HCT116 (cell line): ENCODE results near the gene DNMT3A. TPM values are rescaled to one million over a fixed set of nuclear protein-coding genes. Genes with fewer than 3 reads are reported as not detected.

Source experiments
- ATAC-seq: fragments of 200-7000 bp; cut with Tn5 transposase; 2 replicates; pipeline ENCODE4 v1.9.1; 2020; ENCODE audit warnings: mild to moderate bottlenecking, moderate library complexity
- BruUV-seq: library from RNA; stranded (reverse); fragments of 400-500 nt; replicated peaks from 2 replicates; lab custom pipeline; 2021; lab: Mats Ljungman, UMichigan
- CTCF ChIA-PET: fragments of 300-600 bp; sonication (Branson Sonifier 250); formaldehyde crosslinking; loops from one replicate; lab custom pipeline; 2021; ENCODE audit warnings: antibody characterized with exemption; lab: Charles Lee
- POLR2A ChIA-PET: fragments of 300-600, 350-600 bp; sonication (Branson Sonifier 250); formaldehyde crosslinking; loops from one replicate; lab custom pipeline; 2021; ENCODE audit warnings: antibody characterized with exemption; lab: Charles Lee
- RAD21 ChIA-PET, 2 experiments: fragments of 300-600 bp; sonication (Branson Sonifier 250); formaldehyde crosslinking; loops; one replicate each; lab custom pipeline; 2023; ENCODE audit warnings: low total read pairs in 2 of 2; ENCODE audit not compliant: uncharacterized antibody in 2 of 2, unreplicated experiment in 2 of 2, low non-redundant PET in 1 of 2; lab: Charles Lee
- DNase-seq: peaks from one replicate; pipeline ENCODE4 v3.0.0-alpha.2; 2010; ENCODE audit warnings: low read depth, low spot score
- H2AFZ ChIP-seq: fragments of 200-600 bp; shearing (Covaris generic), sonication (generic); 2 replicates; pipeline ENCODE4 v1.6.1; 2017; ENCODE audit warnings: low read depth, mixed run types, mixed read lengths, antibody characterized with exemption, low read length; ENCODE audit not compliant: poor library complexity, severe bottlenecking
- H3K27ac ChIP-seq: 2 replicates; pipeline ENCODE4 v1.5.1; 2012; ENCODE audit warnings: low read depth, low read length
- H3K27me3 ChIP-seq: fragments of 200-600 bp; sonication (generic); 2 replicates; pipeline ENCODE4 v1.6.1; 2016; ENCODE audit warnings: mixed run types, low read length, mixed read lengths; ENCODE audit not compliant: insufficient read depth
- H3K36me3 ChIP-seq, 2 experiments: fragments of 200-500 bp in 1 of 2; fragments of 200-600 bp in 1 of 2; sonication (Bioruptor generic) in 1 of 2; sonication (generic) in 1 of 2; 2 replicates each; pipeline versions ENCODE4 v1.5.1 to v1.6.1; 2014 to 2016; ENCODE audit warnings: low read length in 2 of 2, inconsistent platforms in 1 of 2, mixed read lengths in 1 of 2, mixed run types in 1 of 2; ENCODE audit not compliant: insufficient read depth in 2 of 2, control insufficient read depth in 1 of 2
- H3K4me1 ChIP-seq, 2 experiments: fragments of 200-600 bp in 1 of 2; sonication (generic) in 1 of 2; 2 replicates each; pipeline versions ENCODE4 v1.5.1 to v1.6.1; 2012 to 2017; ENCODE audit warnings: low read length in 2 of 2, inconsistent platforms in 1 of 2, mild to moderate bottlenecking in 1 of 2, mixed read lengths in 1 of 2, mixed run types in 1 of 2, moderate library complexity in 1 of 2; ENCODE audit not compliant: insufficient read depth in 2 of 2, control insufficient read depth in 1 of 2
- H3K4me2 ChIP-seq: fragments of 200-600 bp; sonication (generic); 2 replicates; pipeline ENCODE4 v1.6.1; 2017; ENCODE audit warnings: mixed run types, low read length, mixed read lengths
- H3K4me3 ChIP-seq, 2 experiments: fragments of 200-600 bp in 1 of 2; sonication (generic) in 1 of 2; replicated peaks in 1 of 2; 2 replicates each; pipeline ENCODE4 v1.5.1; 2011 to 2016; ENCODE audit warnings: low read length in 2 of 2, control low read depth in 1 of 2, low read depth in 1 of 2, mild to moderate bottlenecking in 1 of 2, mixed read lengths in 1 of 2, mixed run types in 1 of 2
- H3K79me2 ChIP-seq: fragments of 200-600 bp; sonication (generic); 2 replicates; pipeline ENCODE4 v1.6.1; 2017; ENCODE audit warnings: mild to moderate bottlenecking, mixed run types, low read length, moderate library complexity, mixed read lengths; ENCODE audit not compliant: insufficient read depth
- H3K9ac ChIP-seq: fragments of 200-600 bp; sonication (generic); 2 replicates; pipeline ENCODE4 v1.6.1; 2016; ENCODE audit warnings: low read length, mixed read lengths
- H3K9me2 ChIP-seq: fragments of 200-600 bp; sonication (generic), shearing (Covaris generic); 2 replicates; pipeline ENCODE4 v1.6.1; 2017; ENCODE audit warnings: mixed run types, mild to moderate bottlenecking, moderate library complexity; ENCODE audit not compliant: insufficient read depth
- H3K9me3 ChIP-seq, 2 experiments: fragments of 200-500 bp in 1 of 2; fragments of 200-600 bp in 1 of 2; sonication (Bioruptor generic) in 1 of 2; sonication (generic) in 1 of 2; 2 replicates each; pipeline ENCODE4 v1.6.1; 2014 to 2017; ENCODE audit warnings: low read length in 2 of 2, mixed read lengths in 2 of 2, inconsistent platforms in 1 of 2, low read depth in 1 of 2, mild to moderate bottlenecking in 1 of 2, mixed run types in 1 of 2, moderate library complexity in 1 of 2; ENCODE audit not compliant: control insufficient read depth in 1 of 2, insufficient read depth in 1 of 2
- H4K20me1 ChIP-seq: fragments of 200-600 bp; sonication (generic), shearing (Covaris generic); 2 replicates; pipeline ENCODE4 v1.6.1; 2017; ENCODE audit warnings: mixed run types, mild to moderate bottlenecking, moderate library complexity; ENCODE audit not compliant: insufficient read depth
- ATF3 ChIP-seq: IDR thresholded peaks from 2 replicates; pipeline ENCODE4 v1.6.1; 2012
- CBX3 ChIP-seq: IDR thresholded peaks from 2 replicates; pipeline ENCODE4 v1.6.1; 2012; ENCODE audit warnings: low read depth
- CEBPB ChIP-seq: IDR thresholded peaks from 2 replicates; pipeline ENCODE4 v1.6.1; 2012; ENCODE audit warnings: low read depth
- CTCF ChIP-seq, 3 experiments: fragments of 200-600 bp in 1 of 3; sonication (generic) in 1 of 3; IDR thresholded peaks in 2 of 3; conservative IDR thresholded peaks in 1 of 3; 2 replicates each; pipeline ENCODE4 v1.5.1; 2012 to 2017; ENCODE audit warnings: low read depth in 2 of 3, low read length in 2 of 3, antibody characterized with exemption in 1 of 3, borderline replicate concordance in 1 of 3, control low read depth in 1 of 3, mild to moderate bottlenecking in 1 of 3, mixed read lengths in 1 of 3, mixed run types in 1 of 3, moderate library complexity in 1 of 3; ENCODE audit not compliant: insufficient read depth in 1 of 3
- ELF1 ChIP-seq: IDR thresholded peaks from 2 replicates; pipeline ENCODE4 v1.6.1; 2012; ENCODE audit warnings: low read depth, borderline replicate concordance
- EZH2 ChIP-seq: fragments of 200-600 bp; sonication (generic); IDR thresholded peaks from 2 replicates; pipeline ENCODE4 v1.6.1; 2017; ENCODE audit warnings: antibody characterized with exemption, mixed run types
- EZH2phosphoT487 ChIP-seq: fragments of 200-600 bp; IDR thresholded peaks from 2 replicates; pipeline ENCODE4 v1.6.1; 2018; ENCODE audit warnings: antibody characterized with exemption, borderline replicate concordance
- JUND ChIP-seq: IDR thresholded peaks from 2 replicates; pipeline ENCODE4 v1.6.1; 2012
- POLR2AphosphoS5 ChIP-seq: IDR thresholded peaks from 2 replicates; pipeline ENCODE4 v1.6.1; 2011; ENCODE audit warnings: mild to moderate bottlenecking, low read depth, low read length, moderate library complexity
- RAD21 ChIP-seq: IDR thresholded peaks from 2 replicates; pipeline ENCODE4 v1.6.1; 2012; ENCODE audit warnings: low read depth, mild to moderate bottlenecking
- SIN3A ChIP-seq: IDR thresholded peaks from 2 replicates; pipeline ENCODE4 v1.6.1; 2012; ENCODE audit warnings: low read depth
- SP1 ChIP-seq: IDR thresholded peaks from 2 replicates; pipeline ENCODE4 v1.6.1; 2012; ENCODE audit warnings: low read depth
- SRF ChIP-seq: IDR thresholded peaks from 2 replicates; pipeline ENCODE4 v1.6.1; 2012; ENCODE audit warnings: low read depth
- TCF7L2 ChIP-seq: IDR thresholded peaks from 2 replicates; pipeline ENCODE4 v1.7.0; 2011; ENCODE audit warnings: borderline replicate concordance, inconsistent platforms; ENCODE audit not compliant: insufficient read depth, insufficient read length; ENCODE audit errors: extremely low read depth
- YY1 ChIP-seq: IDR thresholded peaks from 2 replicates; pipeline ENCODE4 v1.6.1; 2011; ENCODE audit warnings: low read length, low read depth, moderate library complexity, mild to moderate bottlenecking; ENCODE audit not compliant: insufficient replicate concordance; ENCODE audit errors: extremely low read depth
- ZFX ChIP-seq: fragments of 450-650 bp; IDR thresholded peaks from 2 replicates; pipeline ENCODE4 v1.6.1; 2017
- ZNF274 ChIP-seq: fragments of 200-500 bp; sonication (Bioruptor generic); IDR thresholded peaks from 2 replicates; pipeline ENCODE4 v1.6.1; 2014; ENCODE audit warnings: mild to moderate bottlenecking, low read depth, low read length, inconsistent platforms
- intact Hi-C: fragments of 100-400 bp; cut with micrococcal nuclease; formaldehyde crosslinking; loops from 2 replicates; pipeline ENCODE4 v1.10.0; 2022
- total RNA-seq: library from RNA; stranded (reverse); gene quantifications from one replicate; pipeline ENCODE4 v1.2.1, GENCODE V29; 2021; ENCODE audit not compliant: unreplicated experiment
- TF ChIP-seq, protein P1 (sequence below): IDR thresholded peaks from 2 replicates; pipeline ENCODE4 v1.6.1; 2011; ENCODE audit warnings: mild to moderate bottlenecking, low read length, moderate library complexity; ENCODE audit not compliant: insufficient replicate concordance; ENCODE audit errors: extremely low read depth

The DNMT3A gene
- total RNA-seq, 1 experiment from 2014 or later = 14.3 TPM

- ChIA-PET CTCF (no interaction called here), RAD21 (no interaction called here), POLR2A (no interaction called here)
- peaks cover 12 to 19% of the 10 kb centered on the region in 2 experiments for H3K4me1 ChIP-seq
- H3K79me2 ChIP-seq = no peaks in the 10 kb centered on the region
- H3K9ac ChIP-seq = no peak overlapping the region
- no TSS peak for BruUV-seq
- DNase-seq (no peak), ATAC-seq (no peak)
- no peak for TF ChIP-seq CBX3
- TF ChIP-seq ATF3 = no peak
- TF ChIP-seq SIN3A = no peak
- H2AFZ ChIP-seq = no peak overlapping the region
- H3K4me2 ChIP-seq = no peak overlapping the region
- no peaks in the 10 kb centered on the region for H3K9me2 ChIP-seq
- no peak overlapping the region for H3K4me3 ChIP-seq
- no peaks in the 10 kb centered on the region for H3K36me3 ChIP-seq
- H3K27me3 ChIP-seq = no peaks in the 10 kb centered on the region
- no peak overlapping the region for H3K27ac ChIP-seq
- no peaks in the 10 kb centered on the region for H3K9me3 ChIP-seq
- intact Hi-C loops = no loop called here
- no peaks in the 10 kb centered on the region for H4K20me1 ChIP-seq
Observed at GRCh38 chr2:25380023-25380422, 38.3 kb upstream of the DNMT3A start.

- H3K4me1 ChIP-seq = peaks cover 12 to 19% of the 10 kb centered on the region in 2 experiments
- H3K4me3 ChIP-seq = no peak overlapping the region
- H3K27me3 ChIP-seq = no peaks in the 10 kb centered on the region
- CTCF ChIA-PET = no interaction called here
- no peaks in the 10 kb centered on the region for H3K9me3 ChIP-seq
- DNase-seq (no peak), ATAC-seq (no peak)
- RAD21 ChIA-PET = no interaction called here
- H3K4me2 ChIP-seq = no peak overlapping the region
- no peaks in the 10 kb centered on the region for H4K20me1 ChIP-seq
- no peak overlapping the region for H3K27ac ChIP-seq
- POLR2A ChIA-PET = no interaction called here
- BruUV-seq = no TSS peak
- intact Hi-C loops = no loop called here
- no peak overlapping the region for H2AFZ ChIP-seq
- H3K79me2 ChIP-seq = no peaks in the 10 kb centered on the region
- no peak overlapping the region for H3K9ac ChIP-seq
- no peaks in the 10 kb centered on the region for H3K9me2 ChIP-seq
- no peaks in the 10 kb centered on the region for H3K36me3 ChIP-seq
- TF ChIP-seq POLR2AphosphoS5 (no peak), CBX3 (no peak), EZH2phosphoT487 (no peak), SRF (no peak), ZFX (no peak), SIN3A (no peak), CEBPB (no peak), ZNF274 (no peak), SP1 (no peak), ELF1 (no peak), RAD21 (no peak), JUND (no peak), YY1 (no peak), TCF7L2 (no peak), CTCF (IDR thresholded peaks at IDR 0.05 in 2 of 3, conservative IDR thresholded peaks at IDR 0.05 in 1 of 3; ENCODE audit: borderline replicate concordance in 1 of 3, insufficient read depth in 1 of 3, low read depth in 2 of 3, low read length in 2 of 3) (no peak), EZH2 (no peak)
- TF ChIP-seq, protein P1, sequence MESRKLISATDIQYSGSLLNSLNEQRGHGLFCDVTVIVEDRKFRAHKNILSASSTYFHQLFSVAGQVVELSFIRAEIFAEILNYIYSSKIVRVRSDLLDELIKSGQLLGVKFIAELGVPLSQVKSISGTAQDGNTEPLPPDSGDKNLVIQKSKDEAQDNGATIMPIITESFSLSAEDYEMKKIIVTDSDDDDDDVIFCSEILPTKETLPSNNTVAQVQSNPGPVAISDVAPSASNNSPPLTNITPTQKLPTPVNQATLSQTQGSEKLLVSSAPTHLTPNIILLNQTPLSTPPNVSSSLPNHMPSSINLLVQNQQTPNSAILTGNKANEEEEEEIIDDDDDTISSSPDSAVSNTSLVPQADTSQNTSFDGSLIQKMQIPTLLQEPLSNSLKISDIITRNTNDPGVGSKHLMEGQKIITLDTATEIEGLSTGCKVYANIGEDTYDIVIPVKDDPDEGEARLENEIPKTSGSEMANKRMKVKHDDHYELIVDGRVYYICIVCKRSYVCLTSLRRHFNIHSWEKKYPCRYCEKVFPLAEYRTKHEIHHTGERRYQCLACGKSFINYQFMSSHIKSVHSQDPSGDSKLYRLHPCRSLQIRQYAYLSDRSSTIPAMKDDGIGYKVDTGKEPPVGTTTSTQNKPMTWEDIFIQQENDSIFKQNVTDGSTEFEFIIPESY = no peak
Observed at GRCh38 chr2:25379535-25379934, 37.8 kb upstream of the DNMT3A start.
